DMS153 treated with DMSO at 0.1 percent for 48 hours (cell line): Measurements from ENCODE around the gene LRRC56.

ENCODE experiments used
- DNase-seq: peaks from one replicate; lab custom pipeline; 2025; ENCODE audit not compliant: unreplicated experiment; lab: John Stamatoyannopoulos, UW

Gene LRRC56, protein sequence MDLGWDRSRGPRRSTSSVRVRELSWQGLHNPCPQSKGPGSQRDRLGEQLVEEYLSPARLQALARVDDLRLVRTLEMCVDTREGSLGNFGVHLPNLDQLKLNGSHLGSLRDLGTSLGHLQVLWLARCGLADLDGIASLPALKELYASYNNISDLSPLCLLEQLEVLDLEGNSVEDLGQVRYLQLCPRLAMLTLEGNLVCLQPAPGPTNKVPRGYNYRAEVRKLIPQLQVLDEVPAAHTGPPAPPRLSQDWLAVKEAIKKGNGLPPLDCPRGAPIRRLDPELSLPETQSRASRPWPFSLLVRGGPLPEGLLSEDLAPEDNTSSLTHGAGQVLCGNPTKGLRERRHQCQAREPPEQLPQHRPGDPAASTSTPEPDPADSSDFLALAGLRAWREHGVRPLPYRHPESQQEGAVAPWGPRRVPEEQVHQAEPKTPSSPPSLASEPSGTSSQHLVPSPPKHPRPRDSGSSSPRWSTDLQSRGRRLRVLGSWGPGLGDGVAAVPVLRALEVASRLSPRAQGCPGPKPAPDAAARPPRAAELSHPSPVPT

DNA sequence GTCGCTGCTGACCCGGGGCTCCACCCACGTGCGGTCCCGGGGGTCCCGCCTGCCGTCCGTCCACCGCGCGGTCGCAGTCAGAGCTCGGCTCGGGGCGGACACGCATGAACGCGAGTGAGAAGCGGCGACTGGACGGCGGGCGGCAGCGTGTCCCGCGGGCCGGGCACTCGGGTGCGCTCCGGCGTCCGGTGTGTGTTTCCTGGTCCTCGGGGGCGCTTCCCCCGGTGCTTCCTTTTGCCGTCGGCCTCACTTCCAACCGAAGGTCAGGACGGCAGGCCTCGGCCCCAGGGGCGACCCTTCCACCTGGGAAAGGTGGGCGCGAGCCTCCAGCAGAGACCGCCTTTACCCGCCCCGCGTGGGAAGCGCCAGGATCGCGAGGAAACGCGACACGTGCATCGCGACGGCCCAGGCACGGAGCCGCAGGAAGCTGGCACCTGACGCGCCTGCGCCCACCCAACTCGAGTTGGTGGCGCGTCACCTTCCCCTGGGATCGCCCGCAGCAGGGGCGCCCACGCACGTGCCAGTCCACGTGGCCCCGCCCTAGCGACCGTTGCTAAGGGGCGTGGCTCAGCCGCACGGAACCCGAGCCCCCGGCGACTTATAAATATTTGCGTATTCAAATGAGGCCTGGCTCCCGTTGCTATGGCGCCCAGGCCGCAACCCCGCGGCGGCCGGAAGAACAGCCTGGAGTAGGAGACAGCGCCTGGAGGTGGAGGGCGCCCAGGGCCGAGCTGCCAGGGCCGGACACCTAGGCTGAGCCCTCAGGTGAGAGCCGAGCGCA, at the start of gene LRRC56:
Gene LRRC56, plus strand, starts transcription at position 687 of the 781 bp plus-strand sequence. CDS start 3,158 bp downstream, outside the sequence.
- peak; percentile 69 for DNase-seq

DNA sequence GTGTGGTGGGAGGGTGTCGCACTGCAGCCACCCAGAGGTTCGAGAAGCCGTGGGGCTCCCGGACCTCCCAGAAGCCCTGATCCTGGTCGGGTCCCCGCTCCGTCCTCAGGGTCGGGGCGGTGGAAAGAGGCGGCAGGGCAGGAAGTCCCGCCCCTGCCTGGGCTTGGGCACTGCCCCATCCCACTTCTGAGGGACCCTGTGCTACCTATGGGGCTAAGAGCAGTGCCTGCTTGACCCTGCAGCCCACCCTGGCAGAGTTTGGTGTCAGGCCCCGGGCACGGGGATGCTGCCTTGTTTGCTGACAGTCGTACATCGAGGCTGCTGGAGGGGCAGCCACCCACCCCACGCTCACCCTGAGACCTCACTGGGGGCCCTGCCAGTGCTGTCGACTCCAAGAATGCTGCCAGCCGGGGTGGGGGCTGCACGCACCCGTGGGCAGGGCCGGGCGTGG, 49.7 kb upstream of the LRRC56 start:
- DNase-seq = no peak

DNA sequence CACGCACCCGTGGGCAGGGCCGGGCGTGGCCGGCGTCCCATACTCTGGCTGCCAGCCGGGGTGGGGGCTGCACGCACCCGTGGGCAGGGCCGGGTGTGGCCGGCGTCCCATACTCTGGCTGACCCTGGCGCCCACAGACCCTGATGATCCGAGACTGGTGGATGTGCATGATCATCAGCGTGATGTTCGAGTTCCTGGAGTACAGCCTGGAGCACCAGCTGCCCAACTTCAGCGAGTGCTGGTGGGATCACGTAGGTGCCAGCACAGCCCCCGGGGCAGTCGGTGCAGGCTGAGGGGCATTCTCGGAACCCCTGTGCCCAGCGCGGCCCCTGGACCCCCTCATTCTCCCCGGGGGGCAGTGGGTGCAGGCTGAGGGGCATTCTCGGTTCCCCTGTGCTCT, 49.3 kb upstream of the LRRC56 start:
- no peak for DNase-seq

DNA sequence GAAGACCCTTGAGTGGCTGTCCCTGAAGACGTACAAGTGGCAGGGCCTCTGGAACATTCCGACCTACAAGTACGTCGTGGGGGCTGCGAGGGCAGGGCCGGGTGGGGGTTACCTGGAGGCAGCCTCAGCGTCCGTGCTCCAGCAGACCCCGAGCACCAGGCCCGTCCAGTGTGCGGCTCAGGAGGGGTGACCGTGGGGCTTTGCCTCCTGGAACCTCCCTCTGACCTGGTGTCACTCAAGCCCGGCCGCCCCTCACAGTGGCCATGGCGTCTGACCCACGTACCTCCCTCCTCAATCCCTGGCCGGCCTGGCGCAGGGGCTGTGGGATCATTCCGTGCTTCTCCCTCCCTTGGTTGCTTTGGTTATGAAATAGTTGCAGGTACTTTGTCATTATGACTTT, 48.7 kb upstream of the LRRC56 start:
- DNase-seq = no peak

DNA sequence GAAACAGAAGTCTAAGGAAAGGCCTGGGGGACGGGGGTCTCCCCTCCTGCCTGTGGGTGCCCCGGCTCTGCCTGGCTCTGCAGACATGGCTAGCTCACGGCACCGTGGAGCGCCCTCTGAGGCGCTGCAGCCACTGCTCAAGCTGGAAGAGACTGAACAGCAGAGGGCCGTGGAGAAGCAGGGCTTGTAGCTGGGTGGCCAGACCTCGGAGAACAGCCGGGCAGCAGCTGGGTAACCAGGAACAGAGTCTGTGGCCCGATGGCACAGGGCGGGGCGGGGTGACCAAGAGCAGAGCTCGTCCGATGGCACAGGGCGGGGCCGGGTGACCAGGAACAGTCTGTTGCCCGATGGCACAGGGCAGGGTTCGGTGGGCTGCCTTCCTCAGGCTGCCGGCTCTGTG, 48.3 kb upstream of the LRRC56 start:
- DNase-seq = no peak

DNA sequence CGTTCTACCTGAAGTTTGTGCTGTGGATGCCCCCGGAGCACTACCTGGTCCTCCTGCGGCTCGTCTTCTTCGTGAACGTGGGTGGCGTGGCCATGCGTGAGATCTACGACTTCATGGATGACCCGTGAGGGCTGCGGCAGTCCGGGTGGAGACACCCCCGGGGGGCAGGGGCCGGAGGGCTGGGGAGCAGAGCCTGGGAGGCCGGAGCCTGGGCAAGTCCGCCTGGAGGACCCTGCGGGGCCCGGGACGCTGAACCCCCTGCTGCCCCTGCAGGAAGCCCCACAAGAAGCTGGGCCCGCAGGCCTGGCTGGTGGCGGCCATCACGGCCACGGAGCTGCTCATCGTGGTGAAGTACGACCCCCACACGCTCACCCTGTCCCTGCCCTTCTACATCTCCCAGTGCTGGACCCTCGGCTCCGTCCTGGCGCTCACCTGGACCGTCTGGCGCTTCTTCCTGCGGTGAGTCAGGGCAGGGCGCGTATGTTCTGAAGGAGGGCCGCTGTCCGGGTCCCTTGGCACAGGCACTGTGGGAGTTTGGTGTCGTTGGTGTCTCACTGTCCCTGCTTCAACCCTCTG, 47.6 kb upstream of the LRRC56 start:
- DNase-seq = no peak

DNA sequence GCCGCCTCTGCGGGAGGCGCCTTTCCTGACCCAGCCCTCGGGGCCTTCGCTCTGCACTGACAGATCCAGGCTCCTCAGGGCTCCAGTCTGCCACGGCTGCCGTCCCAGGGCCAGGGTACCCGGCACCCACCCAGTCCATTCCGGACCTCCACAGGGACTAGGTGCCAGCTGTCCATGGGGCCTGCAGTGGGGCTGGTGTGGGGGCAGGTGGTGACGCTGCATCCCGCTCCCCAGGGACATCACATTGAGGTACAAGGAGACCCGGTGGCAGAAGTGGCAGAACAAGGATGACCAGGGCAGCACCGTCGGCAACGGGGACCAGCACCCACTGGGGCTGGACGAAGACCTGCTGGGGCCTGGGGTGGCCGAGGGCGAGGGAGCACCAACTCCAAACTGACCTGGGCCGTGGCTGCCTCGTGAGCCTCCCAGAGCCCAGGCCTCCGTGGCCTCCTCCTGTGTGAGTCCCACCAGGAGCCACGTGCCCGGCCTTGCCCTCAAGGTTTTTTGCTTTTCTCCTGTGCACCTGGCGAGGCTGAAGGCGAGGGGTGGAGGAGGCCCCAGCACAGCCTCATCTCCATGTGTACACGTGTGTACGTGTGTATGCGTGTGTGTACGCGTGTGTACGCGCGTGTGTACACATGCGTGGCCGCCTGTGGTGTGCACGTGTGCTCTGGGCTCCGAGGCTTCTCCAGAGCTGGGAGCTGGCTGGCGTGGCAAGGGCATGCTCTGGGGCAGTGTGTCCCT, 47.0 kb upstream of the LRRC56 start:
- no peak for DNase-seq

DNA sequence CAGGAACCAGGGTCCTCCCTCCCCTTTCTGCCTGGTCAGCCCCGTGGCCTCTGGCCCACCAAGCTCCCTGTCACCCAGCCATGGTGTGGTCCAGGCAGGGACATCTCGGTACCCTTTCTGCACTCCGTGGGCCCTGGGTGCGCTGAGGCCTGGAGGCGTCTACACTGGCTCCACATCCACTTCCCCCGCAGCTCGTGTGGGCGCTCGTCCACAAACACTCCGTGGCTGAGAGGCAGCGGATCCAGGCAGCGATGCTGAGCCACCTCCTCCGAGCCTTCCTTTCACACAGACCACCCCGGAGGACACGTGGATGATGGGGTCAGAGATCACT, 46.4 kb upstream of the LRRC56 start:
- DNase-seq = no peak

DNA sequence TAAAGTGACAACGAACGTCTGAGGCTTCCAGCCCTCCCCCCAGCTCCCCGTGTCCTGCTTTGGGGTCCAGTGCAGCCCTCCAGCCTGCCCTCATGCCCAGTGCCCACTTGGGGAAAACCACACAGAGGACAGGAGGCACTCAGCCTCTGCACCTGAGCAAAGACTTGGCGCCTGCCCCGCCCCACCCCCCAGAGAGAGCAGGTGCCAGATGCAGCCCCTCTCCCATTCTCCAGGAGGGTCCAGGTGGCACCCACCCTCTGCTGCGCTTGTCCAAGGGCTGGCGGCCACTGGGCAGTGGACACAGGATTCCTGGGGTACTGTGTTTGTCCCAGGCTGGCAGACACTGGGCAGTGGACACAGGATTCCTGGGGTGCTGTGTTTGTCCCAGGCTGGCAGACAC, 46.0 kb upstream of the LRRC56 start:
- DNase-seq = no peak

DNA sequence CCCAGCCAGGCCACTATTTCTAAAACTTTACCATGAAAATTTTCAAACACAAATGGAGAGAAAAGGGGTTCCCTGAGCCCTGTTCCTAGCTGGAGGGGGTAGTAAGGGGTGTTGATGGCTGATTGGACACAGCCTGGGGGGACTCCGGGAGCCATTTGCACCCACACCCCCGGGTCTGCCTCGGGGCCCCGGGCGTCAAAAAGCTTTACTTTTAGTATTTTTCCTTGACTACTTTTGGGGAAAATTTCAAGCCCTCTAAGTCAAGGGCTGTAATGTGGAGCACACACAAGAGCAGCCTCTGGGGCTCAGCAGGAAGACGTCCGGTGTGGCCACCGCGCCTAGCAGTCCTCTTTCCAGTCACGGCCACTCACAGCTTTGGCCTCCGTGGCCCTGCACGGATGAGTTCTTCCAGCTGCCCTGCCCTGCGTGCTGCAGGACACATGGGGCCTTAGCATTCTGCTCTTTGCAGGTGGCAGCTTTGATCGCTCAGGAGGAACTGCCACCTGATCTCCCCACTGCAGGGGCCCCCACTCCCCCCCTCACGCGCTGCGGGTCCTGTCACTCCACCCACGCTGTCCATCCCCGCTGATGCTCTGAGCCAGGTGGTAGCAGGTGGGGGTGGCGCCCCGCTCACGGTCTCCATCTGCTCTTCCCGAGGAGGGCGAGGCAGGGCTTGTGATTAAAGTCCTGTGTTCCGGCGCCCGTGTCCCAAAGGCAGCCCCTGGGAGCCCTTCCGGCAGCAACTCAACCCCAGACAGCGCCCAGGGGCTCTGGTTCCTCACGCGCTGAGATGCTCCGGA, 44.7 kb upstream of the LRRC56 start:
- no peak for DNase-seq

DNA sequence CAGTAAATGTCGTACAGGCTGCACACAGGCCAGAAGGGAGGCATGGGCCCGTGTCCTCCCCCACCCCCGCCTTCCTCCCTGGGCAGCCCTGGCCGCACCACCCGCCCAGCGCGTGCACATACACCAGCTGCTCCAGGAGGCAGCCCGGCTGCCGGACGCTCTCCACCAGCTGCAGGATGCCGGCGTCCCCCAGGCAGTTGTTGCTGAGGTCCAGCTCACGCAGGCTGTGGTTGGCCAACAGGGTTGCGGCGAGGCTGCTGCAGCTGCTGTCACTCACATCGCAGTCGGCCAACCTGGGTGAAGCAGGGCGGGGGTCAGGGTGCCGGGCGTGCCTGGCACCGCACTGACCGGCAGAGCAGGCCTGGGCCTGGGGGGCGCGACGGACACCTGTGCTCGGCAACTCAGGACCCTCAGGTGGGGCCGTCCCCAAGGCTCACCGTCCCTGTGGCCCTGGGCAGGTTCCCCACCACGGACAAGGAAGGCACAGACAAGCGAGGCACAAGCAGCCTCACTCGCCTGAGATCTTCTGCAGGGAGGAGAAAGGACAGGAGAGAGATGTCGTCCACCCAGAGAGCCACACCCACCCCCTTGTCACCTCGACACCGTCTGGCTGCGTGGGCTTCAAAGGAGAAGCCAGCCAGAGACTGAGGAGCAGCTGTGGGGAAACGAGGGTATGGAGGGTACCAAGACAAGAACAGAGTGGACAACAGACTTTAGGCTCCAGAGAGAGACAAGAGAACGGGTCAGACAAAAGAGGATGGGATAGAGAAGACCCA, 42.4 kb upstream of the LRRC56 start:
- no peak for DNase-seq

DNA sequence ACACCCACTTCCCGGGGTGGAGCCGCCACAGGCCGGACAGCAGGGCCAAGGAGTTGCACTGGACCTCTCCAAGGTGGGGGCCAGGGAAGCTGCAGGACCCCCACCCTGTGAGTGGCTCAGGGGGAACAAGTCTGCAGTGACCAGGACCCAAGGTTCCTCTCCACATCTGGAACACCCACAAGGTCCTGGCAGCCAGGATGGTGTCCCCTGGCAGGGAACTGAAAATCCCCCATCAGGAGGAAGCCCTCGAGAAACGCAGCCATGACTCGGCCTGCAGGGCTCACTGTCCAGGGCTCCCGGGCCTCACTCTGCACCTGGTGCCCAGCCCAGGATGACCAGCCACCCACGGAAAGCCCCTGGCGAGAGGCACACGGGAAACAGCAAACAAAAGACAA, 41.8 kb upstream of the LRRC56 start:
- DNase-seq = no peak

DNA sequence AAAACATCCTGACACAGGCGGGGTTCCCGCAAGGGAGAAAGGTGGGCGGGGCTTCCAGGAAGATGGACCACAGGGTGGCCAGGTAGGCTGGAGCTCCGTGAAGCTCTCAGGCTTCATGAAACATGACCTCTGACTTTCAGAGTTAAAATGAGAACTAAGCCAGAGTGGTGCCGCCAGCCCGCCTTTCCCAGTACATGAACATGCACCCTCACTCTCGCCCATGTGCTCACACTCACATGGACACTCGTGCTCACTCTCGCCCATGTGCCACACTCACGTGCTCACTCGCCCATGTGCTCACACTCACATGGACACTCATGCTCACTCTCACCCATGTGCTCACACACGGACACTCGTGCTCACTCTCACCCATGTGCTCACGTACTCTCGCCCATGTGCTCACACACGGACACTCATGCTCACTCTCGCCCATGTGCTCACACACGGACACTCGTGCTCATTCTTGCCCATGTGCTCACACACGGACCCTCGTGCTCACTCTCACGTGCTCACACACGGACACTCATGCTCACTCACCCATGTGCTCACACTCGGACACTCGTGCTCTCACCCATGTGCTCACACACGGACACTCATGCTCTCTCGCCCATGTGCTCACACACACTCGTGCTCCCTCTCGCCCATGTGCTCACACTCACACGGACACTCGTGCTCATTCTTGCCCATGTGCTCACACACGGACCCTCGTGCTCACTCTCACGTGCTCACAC, 40.3 kb upstream of the LRRC56 start:
- no peak for DNase-seq

DNA sequence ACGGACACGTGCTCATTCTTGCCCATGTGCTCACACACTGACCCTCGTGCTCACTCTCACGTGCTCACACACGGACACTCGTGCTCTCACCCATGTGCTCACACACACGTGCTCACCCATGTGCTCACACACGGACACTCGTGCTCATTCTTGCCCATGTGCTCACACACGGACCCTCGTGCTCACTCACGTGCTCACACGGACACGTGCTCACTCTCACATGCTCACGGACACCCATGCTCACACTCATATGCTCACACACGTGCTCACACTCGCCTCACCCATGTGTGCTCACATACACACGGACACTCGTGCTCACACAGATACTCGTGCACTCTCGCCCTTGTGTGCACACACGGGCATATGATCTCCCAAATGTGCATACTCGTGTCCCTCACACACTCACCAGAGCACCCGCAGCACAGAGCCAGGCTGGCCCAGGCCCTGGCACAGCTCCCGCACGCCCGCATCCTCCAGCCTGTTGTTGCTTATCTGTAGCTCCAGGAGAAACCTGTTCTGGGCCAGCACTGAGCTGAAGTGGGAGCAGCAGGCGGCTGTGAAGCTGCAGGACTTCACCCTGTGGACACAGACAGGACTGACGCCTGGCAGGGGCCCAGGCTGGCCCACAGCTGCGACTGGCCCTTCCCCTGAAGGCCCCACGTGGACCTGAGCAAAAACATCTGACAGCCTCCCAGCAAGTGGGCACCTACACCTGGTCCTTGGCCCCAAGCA, 39.6 kb upstream of the LRRC56 start:
- DNase-seq = no peak

DNA sequence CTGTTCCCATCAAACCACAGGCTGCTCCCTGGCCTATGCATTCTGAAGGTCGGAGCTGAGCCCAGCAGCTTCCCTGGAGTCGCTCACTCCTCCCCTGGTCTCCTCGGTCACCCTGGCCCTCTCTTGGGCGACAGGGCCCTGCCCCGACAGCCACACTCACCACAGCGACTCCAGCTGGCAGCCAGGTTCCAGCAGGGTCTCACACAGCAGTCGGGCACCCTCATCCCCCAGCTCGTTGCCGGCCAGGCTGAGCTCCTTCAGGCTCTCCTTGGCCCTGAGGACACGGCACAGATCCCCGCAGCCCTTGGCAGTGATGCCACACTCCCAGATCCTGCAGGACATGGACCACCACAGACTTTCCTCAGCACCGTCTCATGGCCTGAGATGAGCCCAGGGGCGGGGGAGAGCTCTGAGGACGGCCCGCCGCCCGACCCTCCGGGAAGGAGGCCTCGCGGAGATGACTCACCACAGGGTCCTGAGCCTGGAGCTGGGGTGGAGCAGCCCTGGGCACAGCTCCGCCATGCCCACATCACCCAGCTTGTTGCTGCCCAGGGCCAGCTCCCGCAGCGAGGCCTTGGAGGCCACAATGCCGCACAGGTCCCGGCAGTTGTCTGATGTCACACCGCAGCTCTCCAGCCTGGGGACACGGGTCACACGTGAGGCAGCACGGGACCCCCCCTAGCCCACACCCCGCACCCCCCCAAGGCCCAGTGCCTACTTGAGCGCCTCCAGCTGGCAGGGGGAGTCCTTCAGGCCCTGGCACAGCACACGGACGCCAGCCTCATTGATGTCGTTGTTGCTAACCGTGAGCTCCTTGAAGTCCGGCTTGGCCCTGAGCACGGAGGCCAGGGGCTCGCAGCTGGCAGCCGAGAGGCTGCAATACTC, 38.8 kb upstream of the LRRC56 start:
- no peak for DNase-seq

DNA sequence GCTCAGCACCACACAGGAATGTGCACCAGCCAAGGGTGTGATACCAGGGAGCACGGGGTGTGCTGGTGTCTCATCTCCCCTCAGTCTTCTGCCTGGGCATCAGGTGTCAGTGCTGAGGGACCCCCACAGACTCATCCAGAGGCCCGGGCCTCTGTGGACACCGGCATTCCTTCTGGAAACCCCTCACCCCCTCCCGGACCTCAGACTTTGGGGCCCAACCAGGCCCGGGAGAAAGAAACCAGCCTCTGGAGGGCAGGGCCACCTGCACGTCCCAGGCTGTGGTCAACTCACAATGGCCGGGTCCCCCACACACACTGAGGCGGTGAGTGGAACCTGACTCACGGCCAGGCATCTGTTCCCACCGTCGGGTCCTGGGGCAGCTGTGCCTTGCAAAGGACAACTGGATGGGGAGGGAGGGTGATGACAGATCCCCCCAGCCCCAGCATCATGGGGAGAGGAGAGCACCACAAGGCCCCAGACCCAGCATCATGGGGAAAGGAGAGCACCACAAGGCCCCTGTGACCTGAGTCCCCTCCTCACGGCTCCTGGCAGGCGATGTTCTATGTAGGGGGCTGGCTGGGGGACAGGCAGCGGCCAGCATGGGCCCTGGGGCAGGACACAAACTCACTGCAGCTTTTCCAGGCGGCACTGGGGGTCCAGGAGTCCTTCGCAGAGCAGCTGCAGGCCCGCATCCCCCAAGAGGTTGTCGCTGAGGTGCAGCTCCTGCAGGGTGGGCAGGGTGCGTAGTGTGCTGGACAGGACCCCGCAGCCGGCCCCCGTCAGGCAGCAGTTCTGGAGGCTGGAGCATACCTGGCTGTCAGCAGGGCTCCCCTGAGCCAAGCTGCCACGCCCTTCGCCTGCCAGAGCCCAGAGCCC, 37.9 kb upstream of the LRRC56 start:
- DNase-seq = no peak
